H1 (cell line): ENCODE data around the gene UBQLN1.
A peak's percentile ranks its signal among the peaks of the same experiment; 100 is the strongest.

Experiments
- CBX5 ChIP-seq: fragments of 300-800, 300-1000 bp; sonication (generic); IDR thresholded peaks from 2 replicates; pipeline ENCODE4 v1.7.1; 2016; ENCODE audit warnings: antibody characterized with exemption, low read length, low read depth
- CREB1 ChIP-seq: IDR thresholded peaks from 2 replicates; pipeline ENCODE4 v1.6.1; 2012; ENCODE audit warnings: inconsistent platforms
- CTCF ChIP-seq, 3 experiments: IDR thresholded peaks; 1 replicate in 2 of 3; 2 replicates in 1 of 3; pipeline versions ENCODE4 v1.5.1 to v1.6.1; 2011; ENCODE audit warnings: low read length in 3 of 3, mild to moderate bottlenecking in 3 of 3, inconsistent platforms in 2 of 3, low read depth in 1 of 3, moderate library complexity in 1 of 3; ENCODE audit not compliant: insufficient read depth in 1 of 3; ENCODE audit errors: control extremely low read depth in 1 of 3
- GABPA ChIP-seq: IDR thresholded peaks from 2 replicates; pipeline ENCODE4 v1.6.1; 2011; ENCODE audit warnings: mild to moderate bottlenecking, low read length, moderate library complexity, borderline replicate concordance; ENCODE audit not compliant: insufficient read depth
- POLR2A ChIP-seq, 2 experiments: IDR thresholded peaks; 1 replicate in 1 of 2; 2 replicates in 1 of 2; pipeline ENCODE4 v1.6.1; 2011; ENCODE audit warnings: low read depth in 2 of 2, low read length in 2 of 2, mild to moderate bottlenecking in 2 of 2; ENCODE audit errors: control extremely low read depth in 1 of 2
- POLR2AphosphoS5 ChIP-seq: IDR thresholded peaks from 2 replicates; pipeline ENCODE4 v1.6.1; 2011; ENCODE audit warnings: low read depth, low read length
- POU5F1 ChIP-seq: IDR thresholded peaks from 2 replicates; pipeline ENCODE4 v1.6.1; 2011; ENCODE audit warnings: low read depth, mild to moderate bottlenecking, low read length, moderate library complexity
- RAD21 ChIP-seq, 2 experiments: IDR thresholded peaks in 1 of 2; conservative IDR thresholded peaks in 1 of 2; 2 replicates each; pipeline ENCODE4 v1.6.1; 2011; ENCODE audit warnings: low read depth in 2 of 2, low read length in 2 of 2, improper control_type of control experiment in 1 of 2, inconsistent platforms in 1 of 2, mild to moderate bottlenecking in 1 of 2, moderate library complexity in 1 of 2
- SIRT6 ChIP-seq: IDR thresholded peaks from one replicate; pipeline ENCODE4 v1.7.1; 2012; ENCODE audit warnings: low read length, inconsistent platforms
- TAF1 ChIP-seq: IDR thresholded peaks from 2 replicates; pipeline ENCODE4 v1.6.1; 2011; ENCODE audit warnings: mild to moderate bottlenecking, low read depth, low read length
- TCF12 ChIP-seq: IDR thresholded peaks from 2 replicates; pipeline ENCODE4 v1.6.1; 2011; ENCODE audit warnings: low read depth, mild to moderate bottlenecking, low read length

DNA sequence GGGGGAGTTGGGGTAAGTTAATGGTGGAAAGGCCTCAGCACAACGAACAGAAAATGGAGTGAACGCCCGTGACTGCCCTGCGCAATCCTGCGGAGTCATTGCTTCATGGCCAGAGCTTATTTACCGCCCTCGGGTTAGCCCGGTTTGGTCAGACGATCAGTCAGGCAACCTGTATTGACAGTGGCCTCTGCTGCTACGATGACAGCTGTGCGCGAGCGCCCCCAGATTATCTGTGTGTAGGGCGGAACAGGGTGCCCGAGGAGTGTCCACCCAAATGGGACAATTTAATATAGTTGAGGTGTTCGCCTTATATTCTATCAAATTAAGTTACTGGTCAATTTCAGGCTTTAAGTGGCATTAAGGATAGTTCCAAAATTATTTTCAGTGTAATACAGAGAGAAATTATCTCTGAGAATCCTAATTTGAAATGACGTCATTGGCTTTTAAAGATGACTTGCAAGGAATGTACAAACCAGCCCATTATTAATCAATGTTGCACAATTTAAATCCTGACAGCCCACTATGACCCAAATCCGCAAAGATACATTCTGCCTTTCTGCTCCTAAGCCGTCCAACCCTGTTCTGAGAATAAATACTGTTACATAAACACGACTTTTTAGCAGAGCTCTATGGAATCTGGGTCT lies 879 bp upstream of the UBQLN1 start:
- TF ChIP-seq CTCF (IDR thresholded peaks at IDR 0.05; ENCODE audit: control extremely low read depth in 1 of 3, insufficient read depth in 1 of 3, low read depth in 1 of 3, low read length in 3 of 3) (peak in 2 of 3 experiments; percentile 15 to 31; a peak in 2 of 4 replicates), TAF1 (no peak), CBX5 (no peak), CREB1 (no peak), RAD21 (IDR thresholded peaks at IDR 0.05 in 1 of 2, conservative IDR thresholded peaks at IDR 0.05 in 1 of 2; ENCODE audit: low read depth in 2 of 2, low read length in 2 of 2) (no peak; a peak in 1 of 4 replicates), GABPA (no peak), POLR2A (IDR thresholded peaks at IDR 0.05; ENCODE audit: control extremely low read depth in 1 of 2, low read depth in 2 of 2, low read length in 2 of 2) (no peak), POLR2AphosphoS5 (no peak), TCF12 (no peak), POU5F1 (no peak), SIRT6 (no peak)
